ENCODE data around the gene IDUA.
"Not testable (repeated sequence)": the region's sequence is repeated elsewhere in the genome, so short reads cannot be mapped to it uniquely, and the experiment has no call there.

The IDUA gene

DNA sequence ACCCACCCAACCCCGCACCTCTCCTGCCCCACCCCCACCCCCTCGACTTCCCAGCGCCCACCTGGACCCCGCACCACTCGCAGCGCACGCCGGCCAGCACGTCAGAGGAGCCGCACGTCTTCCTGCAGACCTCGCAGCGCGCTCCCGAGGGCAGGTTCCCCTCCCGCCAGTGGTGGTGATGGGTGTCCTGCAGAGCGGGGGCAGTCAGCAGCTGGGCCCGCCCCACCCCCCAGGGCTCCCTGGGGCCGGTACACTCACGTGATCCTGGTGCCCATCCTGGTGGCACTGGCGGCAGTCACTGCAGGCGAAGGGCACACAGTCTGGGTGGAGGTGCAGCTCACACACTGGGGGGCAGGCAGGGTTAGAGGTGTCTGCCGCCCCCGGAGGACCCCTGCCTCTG, 18.6 kb upstream of the IDUA start:
- no peak for DNase-seq

DNA sequence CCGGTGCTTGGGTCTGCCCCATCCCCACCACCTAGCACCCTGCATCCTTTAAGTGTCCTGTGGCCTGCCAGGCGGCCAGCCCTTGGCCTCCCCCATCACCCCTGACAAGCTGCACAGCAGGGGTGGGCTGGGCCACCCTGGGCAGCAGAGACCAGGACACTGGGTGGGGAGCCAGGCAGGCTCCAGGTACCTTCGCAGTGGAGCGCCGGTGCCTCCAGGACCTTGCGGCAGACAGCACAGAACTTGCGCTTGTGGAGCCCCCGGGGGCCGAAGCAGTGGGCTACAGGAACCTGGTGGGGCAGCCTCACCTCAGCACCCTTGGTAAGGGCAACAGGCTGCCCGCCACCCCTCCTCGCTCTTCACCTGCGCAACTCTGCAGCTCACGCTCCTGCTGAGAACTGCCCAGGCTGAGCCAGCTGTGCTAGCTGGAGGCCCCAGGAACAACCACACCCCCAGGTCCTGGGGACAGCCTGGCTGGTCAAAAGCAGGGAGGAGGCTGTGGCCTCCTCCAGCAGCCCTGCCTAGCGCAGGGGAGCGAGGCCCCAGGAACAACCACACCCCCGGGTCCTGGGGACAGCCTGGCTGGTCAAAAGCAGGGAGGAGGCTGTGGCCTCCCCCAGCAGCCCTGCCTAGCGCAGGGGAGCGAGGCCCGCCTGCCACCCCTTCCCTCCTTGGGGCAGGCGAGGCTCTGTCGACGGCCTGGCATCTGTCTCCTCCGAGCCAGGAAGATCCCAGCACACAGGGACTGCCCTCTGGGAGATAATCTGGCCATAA, 18.0 kb upstream of the IDUA start:
- DNase-seq, result no peak

DNA sequence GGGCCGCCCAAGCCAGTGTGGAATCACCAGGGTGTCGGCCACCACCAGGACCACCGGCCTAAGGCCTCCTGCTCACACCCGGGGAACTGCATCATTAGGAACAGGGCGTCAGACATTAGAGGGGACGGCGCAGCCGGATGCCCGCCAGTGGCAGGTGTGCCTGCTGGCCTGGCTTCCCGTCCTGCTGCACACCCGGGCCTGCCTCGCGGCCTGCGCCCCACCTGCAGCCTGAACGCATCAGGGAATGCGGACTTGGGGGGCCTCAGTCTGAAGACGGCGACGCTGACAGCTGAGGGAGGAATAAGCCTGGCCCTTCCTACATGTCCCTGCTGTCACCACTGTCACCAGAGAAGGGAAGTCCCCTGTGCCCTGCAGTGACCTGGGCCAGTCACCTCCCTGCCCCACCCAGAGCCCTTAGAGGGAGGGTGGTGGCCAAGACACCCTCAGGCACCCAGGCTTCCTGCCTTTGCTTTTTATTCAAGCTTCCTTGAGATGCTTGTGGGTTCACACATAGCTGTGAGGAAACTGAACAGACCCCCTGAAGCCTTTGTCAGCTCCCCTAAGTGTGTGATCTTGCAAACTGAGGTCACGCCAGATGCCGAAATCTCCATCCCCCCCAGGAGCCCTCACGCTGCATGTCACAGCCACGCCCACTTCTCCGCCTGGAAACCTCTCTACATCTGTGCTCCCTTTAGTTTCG, 16.6 kb upstream of the IDUA start:
- no peak for DNase-seq

DNA sequence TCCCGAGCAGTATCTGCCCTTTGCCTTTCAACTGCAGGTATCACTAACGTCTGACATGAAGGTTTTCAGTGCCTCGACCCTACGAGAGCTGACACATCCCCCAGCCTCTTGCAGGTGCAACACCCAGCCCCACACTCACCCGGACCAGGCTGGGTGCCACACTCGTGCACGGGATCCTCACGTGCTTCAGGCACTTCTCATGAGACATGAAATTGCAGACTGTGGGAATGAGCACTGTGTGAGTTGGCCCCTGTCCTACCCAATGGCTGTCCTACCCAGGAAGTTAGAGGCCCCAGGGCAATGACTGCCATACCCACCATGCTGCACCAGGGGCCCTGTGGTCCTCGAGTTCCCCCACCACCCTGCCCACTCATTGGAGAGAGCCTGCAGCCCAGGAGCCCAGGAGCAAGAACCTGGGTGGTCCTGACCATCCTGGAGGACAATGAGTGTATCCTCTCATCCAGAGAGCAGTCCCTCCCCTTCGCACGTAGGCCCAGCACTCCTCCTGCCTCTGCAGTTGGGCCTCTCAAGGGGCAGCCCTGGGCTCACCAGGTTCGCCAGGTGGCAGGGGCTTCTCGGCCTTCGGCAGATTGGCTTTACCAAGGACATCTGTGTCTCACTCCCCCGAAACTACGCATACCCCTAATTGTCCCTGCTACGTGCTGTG, 15.9 kb upstream of the IDUA start:
- DNase-seq, result no peak

DNA sequence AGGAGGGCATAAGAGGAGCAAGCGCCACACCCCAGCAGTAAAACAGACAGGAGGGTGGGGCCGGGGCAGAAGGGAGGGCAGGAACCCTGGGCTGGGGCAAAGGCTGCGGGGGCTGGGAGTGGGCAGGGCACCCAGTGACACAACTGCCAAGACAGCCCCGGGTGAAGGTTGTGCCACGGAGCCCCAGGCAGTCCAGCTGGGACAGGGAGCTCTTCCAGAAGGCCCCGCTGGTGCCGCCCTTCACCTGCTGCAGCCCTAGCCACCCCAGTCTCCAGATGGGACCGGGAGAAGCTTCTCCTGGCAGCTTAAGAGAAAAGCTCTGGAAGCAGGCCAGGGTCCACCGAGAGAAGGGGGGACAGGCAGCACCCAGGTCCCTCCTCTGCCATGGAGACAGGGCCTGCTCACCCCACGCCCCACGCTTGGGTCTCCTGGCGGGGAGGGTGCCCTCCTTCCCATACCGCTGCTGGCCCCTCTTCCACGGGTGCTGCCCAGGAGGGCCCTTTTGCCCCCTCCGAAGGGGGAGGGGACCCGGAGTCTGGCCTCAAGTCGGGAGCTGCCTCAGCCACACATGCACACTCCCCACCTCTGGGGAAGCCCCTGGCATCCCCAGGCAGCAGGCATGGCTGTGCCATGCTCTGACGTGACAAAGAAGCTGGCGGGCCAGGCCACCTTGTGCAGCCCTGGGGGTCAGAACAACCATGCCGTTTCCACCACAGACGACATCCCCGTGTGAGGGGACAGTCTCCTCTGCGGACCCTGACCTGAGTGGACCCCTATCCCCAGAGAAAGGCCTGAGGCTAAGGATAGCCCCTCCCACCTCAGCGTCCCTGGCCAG, 15.0 kb upstream of the IDUA start:
- no peak for DNase-seq

DNA sequence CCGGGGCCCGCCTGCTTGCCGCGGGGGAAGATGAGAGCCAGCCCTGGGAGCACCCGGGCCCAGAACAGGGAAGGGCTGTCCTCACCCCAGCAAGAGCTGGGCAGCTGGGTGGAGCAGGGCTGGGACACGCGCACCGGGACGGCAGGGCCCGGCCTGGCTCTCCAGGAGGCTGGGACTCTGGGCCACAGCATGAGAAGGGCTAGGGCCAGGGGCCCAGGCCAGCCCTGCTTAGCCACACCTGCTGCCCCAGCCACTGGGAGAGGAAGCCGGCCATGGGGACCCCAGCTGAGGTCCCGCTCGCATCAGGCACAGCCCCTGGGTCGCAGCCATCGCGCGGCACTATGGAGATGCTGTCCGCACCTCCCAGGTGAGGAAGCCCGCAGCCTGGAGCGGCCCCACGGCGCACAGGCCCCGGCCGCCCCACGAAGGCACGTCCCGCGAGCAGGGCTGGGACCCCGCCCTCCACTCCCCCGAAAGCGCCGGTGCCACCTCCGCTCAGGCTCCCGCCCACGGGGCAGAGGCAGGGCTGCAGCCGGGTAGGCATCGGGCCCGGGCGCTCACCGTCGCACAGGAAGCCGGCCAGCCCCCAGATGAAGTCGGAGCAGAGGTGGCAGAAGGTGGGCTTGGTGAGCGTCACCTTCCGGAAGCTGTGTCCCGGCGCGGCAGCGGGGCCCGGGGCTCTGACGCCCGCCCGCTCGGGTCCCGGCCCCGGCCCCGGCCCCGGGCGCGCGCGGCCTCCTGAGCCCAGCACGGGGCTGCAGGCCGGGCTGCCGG, 14.0 kb upstream of the IDUA start:
- no peak for DNase-seq

DNA sequence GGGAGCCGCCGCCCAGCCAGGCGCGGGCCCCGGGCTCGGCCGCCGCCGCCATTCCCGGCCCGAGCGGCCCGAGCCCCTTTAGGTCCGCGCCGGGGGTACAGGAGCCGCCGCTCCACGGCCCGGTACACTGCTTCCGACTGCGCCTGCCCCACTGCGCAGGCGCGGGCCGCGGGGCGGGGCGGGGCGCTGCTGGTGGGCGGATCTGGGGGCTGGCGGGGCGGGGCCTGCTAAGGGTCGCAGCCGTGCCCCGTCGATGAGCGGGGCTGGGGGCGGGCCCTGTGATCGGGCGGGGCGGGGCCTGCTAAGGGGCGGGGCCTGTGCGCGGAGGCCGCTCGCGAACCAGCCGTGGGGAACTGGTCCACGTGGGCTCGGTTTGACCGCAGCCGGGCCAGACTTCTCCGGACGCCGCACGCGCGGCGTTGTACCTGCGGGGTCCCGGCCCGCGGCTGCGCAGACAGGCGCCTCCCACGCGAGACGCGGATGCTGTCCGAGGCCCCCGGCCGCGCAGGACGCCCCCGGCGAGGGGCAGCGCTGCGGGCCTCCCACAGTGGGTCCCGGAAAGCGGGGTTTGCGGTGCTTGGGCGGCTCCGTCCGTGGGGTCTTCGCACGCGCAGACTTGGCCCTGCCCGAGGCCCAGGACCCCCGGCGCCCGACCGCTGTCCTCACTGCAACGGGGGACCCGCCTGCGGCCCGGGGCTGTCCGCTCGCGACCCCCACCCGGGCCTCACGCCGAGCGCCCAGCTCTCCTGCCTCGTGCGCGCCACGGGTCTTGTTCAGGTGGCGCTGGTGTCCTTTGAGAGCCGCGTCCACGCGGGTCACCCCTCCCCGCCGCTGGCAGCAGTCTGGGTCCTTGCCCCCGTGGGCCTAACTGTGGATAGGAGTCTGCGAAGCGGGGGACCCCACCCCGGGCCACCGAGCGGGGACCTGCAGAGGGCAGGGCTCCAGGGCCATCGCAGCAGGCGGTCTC, 13.1 kb upstream of the IDUA start, which contains the start of gene DGKQ:
TSS of gene DGKQ (minus strand) at position 139 of the 967 bp plus-strand sequence. CDS start at position 52, 87 bp downstream.
- DNase-seq, result no peak

DNA sequence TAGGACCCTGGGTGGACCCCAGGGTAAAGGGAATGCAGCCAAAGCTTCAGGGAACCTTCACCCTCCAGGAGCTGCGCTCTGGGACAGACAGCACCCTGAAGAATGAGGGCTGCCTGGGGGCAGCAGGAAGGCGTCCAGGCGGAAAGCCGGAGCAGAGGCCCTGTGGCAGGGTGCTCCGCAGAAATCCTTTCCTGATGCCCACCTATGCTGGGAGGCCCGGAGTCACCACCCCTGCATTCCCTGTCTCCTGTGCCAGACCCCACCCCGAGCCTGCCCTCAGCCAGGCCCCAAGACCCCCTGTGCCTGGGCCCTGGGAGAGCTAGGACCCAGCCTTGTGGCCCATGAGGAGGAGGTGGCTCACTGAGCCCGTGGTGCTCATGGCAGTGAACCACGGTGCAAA, 12.2 kb upstream of the IDUA start:
- no peak for DNase-seq

DNA sequence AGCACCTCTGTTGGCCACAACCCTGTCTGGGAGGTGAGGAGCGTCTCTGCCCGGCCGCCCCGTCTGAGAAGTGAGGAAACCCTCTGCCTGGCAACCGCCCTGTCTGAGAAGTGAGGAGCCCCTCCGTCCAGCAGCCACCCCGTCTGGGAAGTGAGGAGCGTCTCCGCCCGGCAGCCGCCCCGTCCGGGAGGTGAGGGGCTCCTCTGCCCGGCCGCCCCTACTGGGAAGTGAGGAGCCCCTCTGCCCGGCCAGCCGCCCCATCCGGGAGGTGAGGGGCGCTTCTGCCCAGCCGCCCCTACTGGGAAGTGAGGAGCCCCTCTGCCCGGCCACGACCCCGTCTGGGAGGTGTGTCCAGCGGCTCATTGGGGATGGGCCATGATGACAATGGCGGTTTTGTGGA, 10.8 kb upstream of the IDUA start:
- not testable (repeated sequence) for DNase-seq

DNA sequence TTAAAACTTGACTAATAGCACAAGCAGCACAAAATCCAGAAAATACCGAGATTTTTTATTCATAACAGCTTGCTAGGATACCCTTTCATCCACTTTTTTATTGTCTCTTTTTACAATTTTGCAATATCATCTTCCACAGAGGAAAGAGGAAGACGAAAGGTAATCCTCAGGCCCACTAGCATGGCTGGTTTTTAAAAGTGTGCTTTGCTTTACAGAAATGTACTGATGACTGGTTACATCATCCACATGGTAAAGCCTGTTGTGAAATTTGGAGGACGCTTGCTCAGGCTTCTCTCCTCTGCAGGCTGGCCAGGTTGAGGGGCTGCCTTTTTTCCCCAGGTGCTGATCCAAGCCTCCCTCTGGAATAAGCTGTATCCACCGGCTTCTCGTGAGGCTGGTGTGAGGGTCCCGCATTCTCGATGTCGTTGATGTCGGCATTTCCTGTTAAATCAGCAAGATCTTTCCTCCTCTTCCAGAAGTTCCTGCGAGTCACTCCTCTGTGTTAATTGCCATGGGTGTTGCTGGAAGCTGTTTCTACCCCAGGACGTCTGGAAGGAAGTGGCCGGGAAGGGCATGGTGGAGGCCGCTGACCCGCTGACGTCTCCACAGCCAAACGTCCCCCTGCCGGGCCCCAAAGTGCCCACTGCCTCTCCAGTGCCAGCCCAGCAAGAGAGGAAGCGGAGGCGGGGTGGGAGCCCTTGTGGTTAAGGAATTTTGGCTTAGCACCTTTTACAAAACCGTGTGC, 7.7 kb upstream of the IDUA start:
- DNase-seq, result no peak

DNA sequence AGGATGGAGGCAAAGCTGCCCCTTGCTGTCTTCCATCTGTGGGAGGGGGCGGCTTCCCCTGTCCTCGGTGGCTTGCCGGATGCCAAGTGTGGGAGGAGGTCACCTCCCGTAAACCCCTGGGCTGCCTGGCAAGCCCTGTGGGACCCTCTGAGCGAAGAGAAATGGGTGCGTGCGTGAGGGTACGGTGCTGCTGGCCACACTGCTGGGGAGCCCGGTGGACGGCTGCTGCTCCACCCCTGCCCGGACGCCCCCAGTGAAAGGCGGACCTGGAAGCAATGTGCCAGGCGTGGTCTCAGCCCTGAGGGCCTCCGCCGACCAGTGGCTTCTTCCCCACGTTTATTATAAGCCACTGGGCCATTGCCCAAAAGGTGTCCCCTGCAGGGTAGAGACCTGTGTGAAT, 4.6 kb upstream of the IDUA start:
- DNase-seq, result no peak

DNA sequence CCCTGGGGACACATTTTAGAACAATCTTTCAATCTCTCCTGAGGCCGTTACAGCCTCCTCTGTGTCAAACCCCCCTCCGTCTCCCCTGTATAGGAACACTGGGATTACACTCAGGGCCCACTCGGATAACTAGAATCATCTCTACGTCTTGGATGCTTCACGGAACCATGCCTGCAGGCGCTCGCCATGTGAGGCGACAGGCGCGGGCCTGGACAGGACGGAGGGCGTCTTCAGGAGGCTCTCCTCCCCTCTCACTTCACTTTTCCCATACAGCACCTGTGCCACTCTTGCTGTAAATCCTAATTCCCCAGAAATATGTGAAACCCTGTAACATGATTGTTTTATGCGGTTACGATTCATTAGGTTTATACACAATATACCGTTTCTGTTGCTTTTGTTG, 4.0 kb upstream of the IDUA start:
- DNase-seq, result no peak

DNA sequence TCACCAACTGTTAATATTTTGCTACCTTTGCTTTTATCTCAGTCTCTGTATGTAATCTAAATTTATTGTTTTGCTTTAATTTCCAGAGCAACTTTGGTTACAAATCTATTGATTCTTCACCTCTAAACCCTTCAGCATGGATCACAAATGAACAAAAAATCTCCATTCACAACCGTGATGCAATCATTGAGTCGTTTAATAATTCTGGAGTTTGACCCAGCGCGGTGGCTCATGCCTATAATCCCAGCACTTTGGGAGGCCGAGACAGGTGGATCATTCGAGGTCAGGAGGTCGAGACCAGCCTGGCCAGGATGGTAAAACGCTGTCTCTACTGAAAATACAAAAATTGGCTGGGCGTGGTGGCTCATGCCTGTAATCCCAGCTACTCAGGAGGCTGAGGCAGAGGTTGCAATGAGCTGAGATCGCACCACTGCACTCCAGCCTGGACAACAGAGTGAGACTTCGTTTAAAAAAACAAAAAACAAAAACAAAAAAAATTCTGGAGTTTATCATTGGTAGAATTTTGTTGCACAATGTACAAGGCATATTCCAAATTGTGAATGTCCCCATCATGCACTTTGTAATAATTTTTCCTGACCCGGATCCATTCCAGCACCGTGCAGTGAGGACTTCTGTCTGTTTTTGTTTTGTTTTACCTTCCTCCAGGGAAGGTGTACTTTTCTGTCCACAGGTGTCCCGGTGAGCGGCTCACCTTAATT, 2.3 kb upstream of the IDUA start:
- no peak for DNase-seq

DNA sequence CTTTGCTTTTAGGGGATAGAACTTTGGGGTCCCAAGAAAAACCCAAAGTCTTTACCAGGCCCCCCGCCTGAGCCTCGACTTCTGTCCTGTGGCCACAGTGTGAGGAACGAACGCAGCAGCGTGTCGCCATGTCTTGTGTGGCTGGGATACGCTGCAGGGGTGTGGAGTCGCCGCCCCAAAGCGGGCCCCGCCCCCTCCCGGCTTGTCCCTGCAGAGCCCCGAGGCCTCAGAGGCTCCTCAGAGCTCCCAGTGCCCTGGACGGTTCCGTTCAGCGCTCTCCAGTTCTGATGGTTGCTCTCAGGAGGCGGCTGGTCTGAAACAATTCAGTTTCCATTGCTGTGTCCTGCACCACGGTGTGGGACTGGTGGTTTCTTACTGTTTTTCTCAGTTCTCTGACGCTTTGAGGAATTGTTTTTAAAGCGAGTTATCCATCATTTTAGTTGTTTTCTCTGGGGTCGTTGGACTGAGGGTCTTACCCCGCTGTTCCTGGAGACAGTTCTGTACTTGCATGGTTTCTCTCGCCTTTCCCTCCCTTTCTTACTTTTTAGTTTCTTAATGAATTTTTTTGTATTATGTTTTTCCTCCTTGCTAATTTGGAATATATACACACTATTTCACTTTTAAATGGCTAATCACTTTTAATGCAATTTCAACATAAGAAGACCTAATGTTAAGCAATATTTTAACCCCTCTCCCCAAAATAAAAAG, 1.6 kb upstream of the IDUA start:
- peak; percentile 54 for DNase-seq

DNA sequence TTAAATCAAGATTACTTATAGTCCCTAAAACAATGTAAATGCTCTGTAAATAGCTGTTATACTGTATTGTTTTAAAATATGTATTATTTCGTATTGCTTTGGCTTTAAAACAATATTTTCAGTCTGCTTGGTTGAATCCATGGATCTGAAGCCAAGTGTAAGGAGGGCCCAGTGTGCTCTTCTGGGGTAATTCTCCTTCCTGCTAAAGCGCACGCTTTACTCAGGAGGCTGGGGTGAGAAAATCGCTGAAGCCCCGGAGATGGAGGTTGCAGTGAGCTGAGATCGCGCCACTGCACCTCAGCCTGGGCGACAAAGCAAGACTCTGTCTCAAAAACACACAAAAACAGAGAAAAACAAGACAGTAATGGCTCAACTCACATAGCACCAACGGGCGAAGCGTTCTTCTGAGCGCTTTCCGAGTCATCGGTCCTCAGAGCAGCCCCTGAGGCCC, 391 bp upstream of the IDUA start:
- DNase-seq, result no peak

DNA sequence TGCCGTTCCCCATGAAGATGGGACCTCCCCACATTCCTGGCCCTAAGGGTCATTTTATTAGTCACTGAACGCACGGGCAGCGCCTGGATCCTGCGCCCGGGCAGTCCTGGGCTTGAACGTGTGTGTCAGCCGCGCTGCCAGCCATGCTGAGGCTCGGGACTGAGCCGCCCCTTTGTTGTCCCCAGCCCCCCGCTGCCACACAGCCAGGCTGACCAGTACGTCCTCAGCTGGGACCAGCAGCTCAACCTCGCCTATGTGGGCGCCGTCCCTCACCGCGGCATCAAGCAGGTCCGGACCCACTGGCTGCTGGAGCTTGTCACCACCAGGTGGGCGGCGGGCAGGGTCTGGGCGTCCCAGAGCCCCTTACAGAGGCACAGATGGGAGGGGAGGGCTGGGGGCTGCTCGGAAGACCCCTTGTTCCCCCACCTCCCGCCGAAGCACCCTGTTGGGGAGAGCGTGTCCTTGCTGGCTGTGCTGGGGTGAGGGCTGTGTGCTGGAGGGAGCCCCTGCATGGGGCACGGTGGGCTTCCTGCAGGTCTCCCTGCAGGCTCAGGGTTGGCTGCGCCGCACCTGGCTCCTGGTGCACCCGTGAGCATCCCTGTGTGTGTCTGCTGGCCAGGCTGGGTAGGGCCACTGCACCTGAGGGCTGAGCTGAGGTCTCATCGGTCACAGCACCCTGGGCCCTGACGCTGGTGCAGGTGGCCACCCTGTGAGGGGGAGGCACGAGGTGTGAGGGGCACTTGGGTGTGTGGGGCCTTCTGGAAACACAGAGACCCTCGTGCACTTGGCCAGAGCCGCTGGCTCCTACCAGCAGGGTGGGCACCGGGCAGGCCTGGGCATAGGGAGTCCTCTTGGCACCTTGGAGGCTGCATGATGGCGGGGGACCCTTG, 1.0 kb downstream of the IDUA start:
- no peak for DNase-seq

All from RPMI8226 (cell line).